ENCODE measurements around the gene BMP8B.

The BMP8B gene

GRCh38 chr1:39737546-39738169, 51.0 kb downstream of the BMP8B start:
- no peak for TF ChIP-seq CTCF (IDR thresholded peaks at IDR 0.05; ENCODE audit: borderline replicate concordance, insufficient read depth, low read depth, low read length)
- H3K4me3 ChIP-seq (ENCODE audit: low read depth, low read length), result no peak overlapping the region

- H3K4me3 ChIP-seq (ENCODE audit: low read depth, low read length), result no peak overlapping the region
Measured at GRCh38 chr1:39735731-39736130, 52.9 kb downstream of the BMP8B start.

GRCh38 chr1:39733161-39733560, 55.5 kb downstream of the BMP8B start:
- no peak for TF ChIP-seq CTCF (IDR thresholded peaks at IDR 0.05; ENCODE audit: borderline replicate concordance, insufficient read depth, low read depth, low read length)
- no peak overlapping the region for H3K4me3 ChIP-seq (ENCODE audit: low read depth, low read length)

More at GRCh38 chr1:39735731-39736130, 52.9 kb downstream of the BMP8B start:
- TF ChIP-seq CTCF (IDR thresholded peaks at IDR 0.05; ENCODE audit: borderline replicate concordance, insufficient read depth, low read depth, low read length), result no peak

- no peak for TF ChIP-seq CTCF (IDR thresholded peaks at IDR 0.05; ENCODE audit: borderline replicate concordance, insufficient read depth, low read depth, low read length)
- H3K4me3 ChIP-seq (ENCODE audit: low read depth, low read length), result no peak overlapping the region
Measured at GRCh38 chr1:39732730-39733129, 55.9 kb downstream of the BMP8B start.

- no peak for TF ChIP-seq CTCF (IDR thresholded peaks at IDR 0.05; ENCODE audit: borderline replicate concordance, insufficient read depth, low read depth, low read length)
Measured at GRCh38 chr1:39729842-39730241, 58.8 kb downstream of the BMP8B start.

GRCh38 chr1:39729030-39729429, 59.6 kb downstream of the BMP8B start:
- H3K4me3 ChIP-seq (ENCODE audit: low read depth, low read length), result no peak overlapping the region
- no peak for TF ChIP-seq CTCF (IDR thresholded peaks at IDR 0.05; ENCODE audit: borderline replicate concordance, insufficient read depth, low read depth, low read length)

More at GRCh38 chr1:39729842-39730241, 58.8 kb downstream of the BMP8B start:
- H3K4me3 ChIP-seq (ENCODE audit: low read depth, low read length), result no peak overlapping the region

GRCh38 chr1:39727932-39728317, 60.7 kb downstream of the BMP8B start:
- H3K4me3 ChIP-seq (ENCODE audit: low read depth, low read length), result no peak overlapping the region
- TF ChIP-seq CTCF (IDR thresholded peaks at IDR 0.05; ENCODE audit: borderline replicate concordance, insufficient read depth, low read depth, low read length), result no peak
